ENCODE data around the gene CIP2A. TPM values are rescaled to one million over a fixed set of nuclear protein-coding genes. Genes with fewer than 3 reads are reported as not detected.
A peak's percentile ranks its signal among the peaks of the same experiment; 100 is the strongest.

CIP2A gene
- total and polyA plus RNA-seq, 5 experiments from 2014 or later, result 1.7 to 7.8 (median 2.9) TPM

- Mint-ChIP-seq H3K27me3 (no peaks in the 10 kb centered on the region), H3K4me3 (peak overlapping the region; percentile 8 to 87 (median 74)), H3K9me3 (no peaks in the 10 kb centered on the region), H3K27ac (peak overlapping the region; percentile 83 to 97 (median 93)), H3K36me3 (peaks cover 0 to 5% (median 5%) of the 10 kb centered on the region in 3 donors), H3K4me1 (peaks cover 18 to 67% (median 51%) of the 10 kb centered on the region in 4 donors)
- POLR2A ChIA-PET, result interaction anchor here (0.8 to 6.7 kb wide), 5 partner anchors 9 to 1171 kb away, joined by 3 to 131 read pairs (median 3); partner anchors contain the start of genes CIP2A and DZIP3
- ATAC-seq (peak; percentile 92 to 95), DNase-seq (peak in 9 of 10 donors; percentile 5 to 76 (median 57))
These were observed 13.2 kb upstream of the CIP2A start for GRCh38 chr3:108602249-108602934.

DNA sequence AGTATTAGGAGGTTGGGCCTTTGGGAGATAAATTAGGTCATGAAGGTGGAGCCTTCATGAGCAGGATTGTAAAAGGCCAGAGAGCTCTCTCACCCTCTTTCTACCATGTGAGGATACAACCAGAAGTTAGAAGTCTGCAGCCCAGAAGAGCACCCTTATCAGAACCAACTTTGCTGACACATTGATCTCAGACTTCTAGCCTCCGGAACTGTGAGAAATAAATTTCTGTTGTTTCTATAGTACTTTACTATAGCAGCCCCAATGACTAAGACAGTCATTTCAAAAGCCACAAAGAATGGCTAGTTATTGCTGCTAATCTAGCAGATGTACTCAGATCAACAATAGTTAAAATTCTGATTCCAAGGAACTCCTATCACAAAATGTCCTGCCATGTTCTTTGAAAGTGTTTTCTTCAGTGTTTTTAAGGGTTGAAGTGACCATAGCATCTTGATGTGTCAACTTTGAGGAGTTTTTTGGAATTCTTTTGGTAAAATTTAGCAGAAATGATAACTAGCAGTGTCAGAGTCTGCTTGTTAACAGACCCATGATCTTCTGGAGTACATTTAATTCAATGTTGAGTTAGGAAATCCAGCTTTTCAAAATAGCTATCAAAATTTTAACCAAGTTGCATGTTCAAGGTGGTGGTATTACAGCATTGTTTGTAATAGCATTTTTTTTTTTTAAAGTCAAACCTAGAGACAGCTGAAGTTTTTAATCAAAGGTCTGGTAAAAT, 10.6 kb upstream of the CIP2A start:
- Mint-ChIP-seq H3K4me3 (no peak overlapping the region), H3K27me3 (no peaks in the 10 kb centered on the region), H3K4me1 (peaks cover 16 to 66% (median 49%) of the 10 kb centered on the region in 4 donors), H3K36me3 (peaks cover 0 to 5% (median 0%) of the 10 kb centered on the region in 3 donors), H3K9me3 (no peaks in the 10 kb centered on the region), H3K27ac (peak overlapping the region in 2 of 10 donors; percentile 24 to 39)
- DNase-seq (no peak), ATAC-seq (no peak)
- POLR2A ChIA-PET, result interaction anchor here (2.9 to 6.7 kb wide), 2 partner anchors 10 kb away, joined by 26 to 131 read pairs; partner anchors contain the start of genes CIP2A and DZIP3

DNA sequence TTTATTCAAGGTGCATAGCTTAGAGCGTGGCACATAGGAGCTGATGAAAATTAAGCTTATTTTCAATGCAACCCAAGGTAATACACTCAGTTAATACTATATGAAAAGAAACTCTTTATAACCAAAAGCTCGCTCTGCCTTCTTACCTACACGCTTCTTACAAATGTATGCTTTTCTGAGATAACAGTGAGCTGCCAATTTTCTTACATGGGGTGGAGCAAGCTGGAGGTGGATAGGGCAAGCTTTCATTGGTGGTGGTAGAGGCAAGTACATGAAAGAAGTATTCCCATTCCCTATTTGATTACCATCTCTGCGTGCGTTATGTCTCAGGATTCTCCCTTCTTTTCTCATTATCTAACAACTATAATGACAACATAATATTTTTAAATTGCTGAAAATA, 9.1 kb upstream of the CIP2A start:
- H3K36me3 Mint-ChIP-seq, result peaks cover 0 to 5% (median 0%) of the 10 kb centered on the region in 3 donors
- H3K4me3 Mint-ChIP-seq, result no peak overlapping the region

GRCh38 chr3:108595321-108595720, 6.1 kb upstream of the CIP2A start:
- POLR2A ChIA-PET, result no interaction called here
- Mint-ChIP-seq H3K4me3 (no peak overlapping the region), H3K27ac (no peak overlapping the region)

More for the DNA sequence above, 9.1 kb upstream of the CIP2A start:
- no peaks in the 10 kb centered on the region for H3K9me3 Mint-ChIP-seq
- no peak overlapping the region for H3K27ac Mint-ChIP-seq
- no peaks in the 10 kb centered on the region for H3K27me3 Mint-ChIP-seq
- DNase-seq, result no peak
- H3K4me1 Mint-ChIP-seq, result peaks cover 11 to 53% (median 37%) of the 10 kb centered on the region in 4 donors
- ATAC-seq, result no peak
- POLR2A ChIA-PET, result interaction anchor here (2.9 kb wide), 1 partner anchor 9 kb away, joined by 26 read pairs; the partner anchor contains the start of genes CIP2A and DZIP3

GRCh38 chr3:108590460-108590859, 1.2 kb upstream of the CIP2A start:
- DNase-seq (peak in 6 of 10 donors; percentile 7 to 54 (median 30)), ATAC-seq (peak; percentile 21 to 34)
- Mint-ChIP-seq H3K4me1 (peaks cover 17 to 44% (median 34%) of the 10 kb centered on the region in 4 donors), H3K9me3 (no peaks in the 10 kb centered on the region), H3K36me3 (no peaks in the 10 kb centered on the region), H3K27ac (peak overlapping the region; percentile 98 to 100 (median 99)), H3K4me3 (peak overlapping the region; percentile 95 to 100 (median 98)), H3K27me3 (no peaks in the 10 kb centered on the region)
- POLR2A ChIA-PET, result interaction anchor here (1.3 to 5.7 kb wide), 6 partner anchors 8 to 465 kb away, joined by 3 to 131 read pairs (median 6); no protein-coding TSS in a partner anchor

More at GRCh38 chr3:108595321-108595720, 6.1 kb upstream of the CIP2A start:
- peaks cover 9 to 39% (median 37%) of the 10 kb centered on the region in 4 donors for H3K4me1 Mint-ChIP-seq
- ATAC-seq, result no peak
- H3K36me3 Mint-ChIP-seq, result peaks cover 0 to 3% (median 0%) of the 10 kb centered on the region in 3 donors
- no peak for DNase-seq
- no peaks in the 10 kb centered on the region for H3K27me3 Mint-ChIP-seq
- no peaks in the 10 kb centered on the region for H3K9me3 Mint-ChIP-seq

DNA sequence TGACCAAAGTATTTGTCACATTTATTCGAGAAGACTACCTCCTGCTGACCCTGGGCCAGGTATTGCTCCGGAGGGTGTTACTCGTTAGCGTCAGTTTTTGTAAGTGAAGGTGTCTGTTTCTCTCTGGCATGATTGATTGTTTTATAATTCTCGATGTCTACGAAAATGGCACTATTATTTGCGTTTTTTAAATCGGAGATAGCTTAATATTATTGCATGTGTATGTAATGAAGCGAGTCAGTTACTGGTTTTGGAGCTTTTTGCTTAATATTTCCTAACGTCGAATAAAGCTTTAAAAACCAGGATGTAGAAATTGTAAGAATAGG, 723 bp upstream of the CIP2A start:
- Mint-ChIP-seq H3K27me3 (no peaks in the 10 kb centered on the region), H3K9me3 (no peaks in the 10 kb centered on the region), H3K4me3 (peak overlapping the region; percentile 95 to 100 (median 98)), H3K4me1 (peaks cover 17 to 44% (median 34%) of the 10 kb centered on the region in 4 donors), H3K27ac (peak overlapping the region; percentile 98 to 100 (median 99)), H3K36me3 (no peaks in the 10 kb centered on the region)
- DNase-seq, result no peak
- POLR2A ChIA-PET, result interaction anchor here (0.6 to 5.7 kb wide), 11 partner anchors 8 to 464 kb away, joined by 3 to 131 read pairs (median 4); partner anchors contain the start of gene IFT57
- no peak for ATAC-seq

DNA sequence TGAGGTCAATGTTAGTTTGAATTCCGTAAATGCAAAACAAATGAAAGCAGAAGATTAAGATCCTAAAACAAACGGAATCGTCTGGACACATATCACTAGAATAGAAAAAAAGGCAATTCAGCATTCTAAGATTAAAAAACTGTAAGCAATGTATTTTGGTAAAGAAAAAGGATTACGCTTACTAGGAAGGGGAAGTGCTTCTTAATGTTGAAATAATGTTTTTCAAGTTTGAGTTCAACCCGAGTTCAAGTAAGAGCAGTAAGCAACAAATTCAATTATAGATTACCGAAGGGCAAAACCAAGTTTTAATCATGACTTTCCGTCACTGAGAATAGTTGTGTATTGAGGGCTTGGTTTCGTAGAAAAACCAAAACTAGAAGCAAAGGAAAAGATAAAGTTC, 637 bp downstream of the CIP2A start:
- POLR2A ChIA-PET, result interaction anchor here (0.6 to 5.7 kb wide), 5 partner anchors 10 to 232 kb away, joined by 3 to 131 read pairs (median 5); no protein-coding TSS in a partner anchor
- peak overlapping the region; percentile 95 to 100 (median 98) for H3K4me3 Mint-ChIP-seq
- H3K27me3 Mint-ChIP-seq, result no peaks in the 10 kb centered on the region
- DNase-seq (no peak), ATAC-seq (no peak)
- H3K36me3 Mint-ChIP-seq, result peaks cover 0 to 5% (median 0%) of the 10 kb centered on the region in 3 donors
- H3K9me3 Mint-ChIP-seq, result no peaks in the 10 kb centered on the region
- H3K27ac Mint-ChIP-seq, result peak overlapping the region; percentile 98 to 100 (median 99)
- H3K4me1 Mint-ChIP-seq, result peaks cover 17 to 44% (median 31%) of the 10 kb centered on the region in 4 donors

GRCh38 chr3:108578064-108578463, 11.2 kb downstream of the CIP2A start:
- Mint-ChIP-seq H3K36me3 (peaks cover 5 to 30% (median 12%) of the 10 kb centered on the region in 3 donors), H3K27me3 (no peaks in the 10 kb centered on the region), H3K4me3 (no peak overlapping the region), H3K27ac (no peak overlapping the region), H3K9me3 (peaks cover 0 to 2% (median 0%) of the 10 kb centered on the region in 9 donors), H3K4me1 (no peaks in the 10 kb centered on the region)
- no peak for DNase-seq
- POLR2A ChIA-PET, result no interaction called here
- ATAC-seq, result no peak

DNA sequence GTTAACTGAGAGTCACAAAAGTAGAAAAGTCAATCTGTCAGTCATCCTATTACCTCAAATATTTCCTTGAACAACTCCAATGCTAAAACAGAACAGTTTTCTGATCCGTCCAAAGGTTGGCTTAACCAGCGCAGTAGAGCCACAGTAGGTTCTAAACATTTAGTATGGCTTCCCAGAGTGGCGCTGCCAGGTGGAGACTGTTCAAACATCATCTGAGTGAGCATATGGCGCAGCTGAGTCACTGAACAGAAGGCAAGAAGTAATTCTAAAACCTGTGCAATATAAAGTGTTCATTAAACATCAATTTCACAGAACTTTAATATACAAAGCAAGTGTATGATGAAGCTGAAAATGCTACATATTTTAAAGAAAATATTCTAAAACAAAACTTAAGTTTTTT, 19.9 kb downstream of the CIP2A start:
- POLR2A ChIA-PET, result no interaction called here
- Mint-ChIP-seq H3K4me1 (no peaks in the 10 kb centered on the region), H3K9me3 (peaks cover 0 to 2% (median 0%) of the 10 kb centered on the region in 9 donors), H3K36me3 (peaks cover 11 to 20% (median 15%) of the 10 kb centered on the region in 3 donors), H3K27me3 (no peaks in the 10 kb centered on the region), H3K4me3 (no peak overlapping the region), H3K27ac (no peak overlapping the region)
- ATAC-seq (no peak), DNase-seq (no peak)

- POLR2A ChIA-PET, result interaction anchor here (0.6 kb wide), 1 partner anchor 32 kb away, joined by 3 read pairs; no protein-coding TSS in a partner anchor
- H3K27me3 Mint-ChIP-seq, result no peaks in the 10 kb centered on the region
- no peak for ATAC-seq
- no peak overlapping the region for H3K4me3 Mint-ChIP-seq
- peaks cover 0 to 12% (median 9%) of the 10 kb centered on the region in 3 donors for H3K36me3 Mint-ChIP-seq
- H3K4me1 Mint-ChIP-seq, result no peaks in the 10 kb centered on the region
- H3K27ac Mint-ChIP-seq, result no peak overlapping the region
- no peak for DNase-seq
- no peaks in the 10 kb centered on the region for H3K9me3 Mint-ChIP-seq
These were observed 22.6 kb downstream of the CIP2A start for GRCh38 chr3:108566599-108566998.

DNA sequence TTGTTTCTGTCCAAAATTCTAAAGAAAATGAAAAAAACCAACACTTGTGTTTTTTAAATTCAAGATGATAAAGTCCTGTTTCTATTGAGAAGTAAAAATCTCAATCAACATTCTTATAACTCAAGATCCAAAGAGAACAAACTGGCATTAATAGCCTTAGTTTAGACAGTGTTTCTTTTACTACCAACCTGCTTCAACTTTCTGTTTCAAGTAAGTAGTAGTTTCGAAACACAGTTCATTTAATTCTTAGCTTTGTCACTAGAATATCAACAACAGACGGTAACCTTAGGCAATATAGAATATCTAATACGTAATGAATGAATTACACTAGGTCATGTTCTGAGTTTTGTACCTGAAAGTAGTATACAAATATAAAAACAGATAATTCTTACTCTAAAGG, 23.7 kb downstream of the CIP2A start:
- POLR2A ChIA-PET, result no interaction called here
- Mint-ChIP-seq H3K36me3 (peaks cover 0 to 17% (median 9%) of the 10 kb centered on the region in 3 donors), H3K4me1 (no peaks in the 10 kb centered on the region), H3K27ac (no peak overlapping the region), H3K9me3 (no peaks in the 10 kb centered on the region), H3K4me3 (no peak overlapping the region), H3K27me3 (no peaks in the 10 kb centered on the region)
- no peak for DNase-seq
- ATAC-seq, result no peak

DNA sequence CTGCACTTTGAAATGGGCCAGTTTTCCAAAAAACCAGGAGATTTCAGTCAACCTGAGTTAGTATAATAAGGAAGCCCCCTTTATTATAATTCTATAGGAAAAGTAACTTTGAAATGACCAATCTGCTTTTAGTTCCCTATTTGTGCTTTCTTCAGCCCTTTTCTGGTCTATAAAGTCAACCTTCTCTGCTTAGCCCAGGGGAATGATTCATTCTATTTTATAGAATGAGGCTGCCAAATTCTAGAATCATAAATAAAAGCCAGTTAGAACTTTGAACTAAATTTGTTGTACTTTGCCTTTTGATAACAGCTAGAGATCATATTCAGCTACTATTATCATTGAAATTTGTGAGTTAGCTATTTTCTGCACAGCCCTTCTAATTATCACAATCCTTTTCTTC, 24.7 kb downstream of the CIP2A start:
- Mint-ChIP-seq H3K27ac (peak overlapping the region in 1 of 10 donors; percentile 1), H3K4me3 (no peak overlapping the region), H3K27me3 (no peaks in the 10 kb centered on the region), H3K9me3 (no peaks in the 10 kb centered on the region), H3K36me3 (peaks cover 0 to 21% (median 9%) of the 10 kb centered on the region in 3 donors), H3K4me1 (no peaks in the 10 kb centered on the region)
- ATAC-seq (no peak), DNase-seq (no peak)
- POLR2A ChIA-PET, result no interaction called here

Measured in naive thymus-derived CD8-positive, alpha-beta T cell (primary cell).